GM21423 (cell line): ENCODE results near the gene KANK4.

Source experiments
- ATAC-seq: cut with Tn5 transposase; IDR thresholded peaks from one replicate; pipeline ENCODE4 v1.9.1; 2021; ENCODE audit warnings: mild to moderate bottlenecking, moderate library complexity; ENCODE audit not compliant: unreplicated experiment

KANK4 gene

GRCh38 chr1:62337706-62338631 lies 18.7 kb upstream of the KANK4 start:
- no peak for ATAC-seq

- no peak for ATAC-seq
Observed at GRCh38 chr1:62336995-62337705, 17.9 kb upstream of the KANK4 start.

- ATAC-seq, result no peak
Observed at GRCh38 chr1:62336638-62336994, 17.4 kb upstream of the KANK4 start.

GRCh38 chr1:62335656-62336055 lies 16.4 kb upstream of the KANK4 start:
- no peak for ATAC-seq

GRCh38 chr1:62334434-62334985 lies 15.3 kb upstream of the KANK4 start:
- no peak for ATAC-seq

GRCh38 chr1:62333441-62333840 lies 14.2 kb upstream of the KANK4 start:
- ATAC-seq, result no peak

GRCh38 chr1:62327360-62328055 lies 8.3 kb upstream of the KANK4 start:
- no peak for ATAC-seq

GRCh38 chr1:62325681-62326080 lies 6.4 kb upstream of the KANK4 start:
- no peak for ATAC-seq

GRCh38 chr1:62325081-62325480 lies 5.8 kb upstream of the KANK4 start:
- ATAC-seq, result no peak

- no peak for ATAC-seq
Observed at GRCh38 chr1:62321446-62321845, 2.2 kb upstream of the KANK4 start.

GRCh38 chr1:62318320-62318755 lies 896 bp downstream of the KANK4 start:
- ATAC-seq, result no peak

GRCh38 chr1:62317021-62317768 lies 2.0 kb downstream of the KANK4 start:
- no peak for ATAC-seq

- no peak for ATAC-seq
Observed at GRCh38 chr1:62316135-62316534, 3.1 kb downstream of the KANK4 start.

- ATAC-seq, result no peak
Observed at GRCh38 chr1:62315387-62315786, 3.8 kb downstream of the KANK4 start.

- no peak for ATAC-seq
Observed at GRCh38 chr1:62314454-62315350, 4.5 kb downstream of the KANK4 start.

- no peak for ATAC-seq
Observed at GRCh38 chr1:62312698-62313097, 6.5 kb downstream of the KANK4 start.

GRCh38 chr1:62311473-62311943 lies 7.7 kb downstream of the KANK4 start:
- ATAC-seq, result no peak

- no peak for ATAC-seq
Observed at GRCh38 chr1:62309906-62310305, 9.3 kb downstream of the KANK4 start.

- no peak for ATAC-seq
Observed at GRCh38 chr1:62308606-62309005, 10.6 kb downstream of the KANK4 start.
